22Rv1 (cell line): ENCODE data around the gene COG5.

Experiments
- H3K27ac ChIP-seq: fragments of 450-650 bp; 2 replicates; pipeline ENCODE4 v1.5.1; 2017
- ZFX ChIP-seq: fragments of 450-650 bp; IDR thresholded peaks from 2 replicates; pipeline ENCODE4 v1.6.1; 2017; ENCODE audit warnings: antibody characterized with exemption, borderline replicate concordance
- TF ChIP-seq, protein P1 (sequence below): fragments of 450-650 bp; IDR thresholded peaks from 2 replicates; pipeline ENCODE4 v1.5.1; 2017; ENCODE audit warnings: mild to moderate bottlenecking

COG5 gene

DNA sequence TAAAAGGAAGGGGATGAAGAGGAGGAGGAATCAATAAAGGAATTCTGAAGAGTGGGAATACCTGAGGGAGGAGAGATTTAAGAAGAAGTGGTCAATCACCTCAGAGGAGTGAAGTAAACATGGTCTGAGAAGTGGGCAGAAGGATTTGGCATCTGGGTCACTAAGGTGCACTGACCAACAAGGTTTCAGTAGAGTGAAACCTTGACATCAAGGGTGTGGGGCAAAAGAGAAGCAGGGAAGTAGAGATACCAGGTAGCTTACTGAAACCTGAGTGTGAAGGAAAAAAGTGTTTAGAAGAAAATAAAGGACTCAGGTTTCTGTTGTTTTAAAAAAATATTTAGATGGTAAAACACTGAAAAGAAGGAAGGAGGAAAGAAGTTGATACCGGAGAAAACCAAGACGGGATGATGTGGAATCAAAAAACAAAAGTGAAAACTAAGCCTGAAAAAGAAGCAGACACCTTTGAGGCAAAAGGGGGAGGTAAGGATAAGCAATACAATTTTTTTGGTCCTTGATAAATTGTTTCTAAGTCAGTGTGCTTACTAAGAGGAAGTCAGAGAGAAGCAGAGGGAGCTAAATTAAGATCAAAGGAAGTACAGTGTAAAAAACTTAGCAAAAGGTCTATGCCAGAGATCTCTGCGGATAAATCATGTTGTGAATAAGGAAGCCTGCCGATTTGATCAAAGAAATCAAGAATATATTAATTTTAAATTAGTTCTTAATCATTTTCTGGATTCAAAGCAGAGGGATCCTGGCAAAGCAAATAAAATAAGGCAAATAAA, 231.0 kb downstream of the COG5 start:
- TF ChIP-seq ZFX: no peak
- TF ChIP-seq, protein P1, sequence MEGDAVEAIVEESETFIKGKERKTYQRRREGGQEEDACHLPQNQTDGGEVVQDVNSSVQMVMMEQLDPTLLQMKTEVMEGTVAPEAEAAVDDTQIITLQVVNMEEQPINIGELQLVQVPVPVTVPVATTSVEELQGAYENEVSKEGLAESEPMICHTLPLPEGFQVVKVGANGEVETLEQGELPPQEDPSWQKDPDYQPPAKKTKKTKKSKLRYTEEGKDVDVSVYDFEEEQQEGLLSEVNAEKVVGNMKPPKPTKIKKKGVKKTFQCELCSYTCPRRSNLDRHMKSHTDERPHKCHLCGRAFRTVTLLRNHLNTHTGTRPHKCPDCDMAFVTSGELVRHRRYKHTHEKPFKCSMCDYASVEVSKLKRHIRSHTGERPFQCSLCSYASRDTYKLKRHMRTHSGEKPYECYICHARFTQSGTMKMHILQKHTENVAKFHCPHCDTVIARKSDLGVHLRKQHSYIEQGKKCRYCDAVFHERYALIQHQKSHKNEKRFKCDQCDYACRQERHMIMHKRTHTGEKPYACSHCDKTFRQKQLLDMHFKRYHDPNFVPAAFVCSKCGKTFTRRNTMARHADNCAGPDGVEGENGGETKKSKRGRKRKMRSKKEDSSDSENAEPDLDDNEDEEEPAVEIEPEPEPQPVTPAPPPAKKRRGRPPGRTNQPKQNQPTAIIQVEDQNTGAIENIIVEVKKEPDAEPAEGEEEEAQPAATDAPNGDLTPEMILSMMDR: no peak
- H3K27ac ChIP-seq: no peak overlapping the region

DNA sequence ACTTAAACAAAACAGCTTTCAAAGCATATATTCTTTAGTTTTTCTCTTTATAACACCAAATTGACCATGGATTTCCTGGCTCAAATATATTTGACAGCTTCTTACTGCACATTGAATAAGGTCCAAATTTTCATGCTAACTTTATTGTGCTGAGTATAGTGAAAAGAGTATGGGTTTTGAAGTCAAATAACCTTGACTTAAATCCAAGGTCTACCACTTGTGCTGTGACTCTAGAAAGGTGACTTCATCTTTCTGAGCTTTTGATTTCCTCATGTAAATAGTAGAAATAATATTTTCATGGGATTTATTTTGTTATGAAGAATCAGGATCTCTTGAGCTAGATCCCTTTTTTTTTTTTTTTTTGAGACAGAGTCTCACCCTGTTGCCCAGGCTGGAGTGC, 233.2 kb downstream of the COG5 start:
- H3K27ac ChIP-seq: no peak overlapping the region
- TF ChIP-seq, protein P1: no peak
- no peak for TF ChIP-seq ZFX

DNA sequence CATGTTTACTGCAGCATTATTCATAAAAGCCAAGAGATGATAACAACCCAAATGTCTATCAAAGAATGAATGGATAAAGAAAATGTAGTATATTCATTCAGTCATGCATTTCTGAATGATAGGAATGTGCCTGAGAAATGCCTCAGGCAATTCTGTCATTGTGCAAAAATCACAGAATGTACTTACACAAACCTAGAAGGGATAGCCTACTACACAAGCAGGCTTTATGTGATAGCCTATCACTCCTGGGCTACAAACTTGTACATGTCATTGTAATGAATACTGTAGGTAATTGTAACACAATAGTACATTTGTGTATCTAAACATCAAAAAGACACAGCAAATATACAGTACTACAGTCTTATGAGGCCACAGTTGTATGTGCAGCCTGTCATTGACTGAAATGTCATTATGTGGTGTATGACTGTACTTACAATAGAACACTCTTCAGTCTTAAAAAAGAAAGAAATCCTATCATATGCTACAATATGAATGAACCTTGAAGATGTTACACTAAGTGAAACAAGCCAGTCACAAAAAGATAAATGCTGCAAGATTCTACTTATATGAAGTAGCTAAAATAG, 235.6 kb downstream of the COG5 start:
- TF ChIP-seq ZFX: no peak
- TF ChIP-seq, protein P1: no peak
- peak overlapping the region; percentile 3; the same call in 1 of the 2 replicates for H3K27ac ChIP-seq

DNA sequence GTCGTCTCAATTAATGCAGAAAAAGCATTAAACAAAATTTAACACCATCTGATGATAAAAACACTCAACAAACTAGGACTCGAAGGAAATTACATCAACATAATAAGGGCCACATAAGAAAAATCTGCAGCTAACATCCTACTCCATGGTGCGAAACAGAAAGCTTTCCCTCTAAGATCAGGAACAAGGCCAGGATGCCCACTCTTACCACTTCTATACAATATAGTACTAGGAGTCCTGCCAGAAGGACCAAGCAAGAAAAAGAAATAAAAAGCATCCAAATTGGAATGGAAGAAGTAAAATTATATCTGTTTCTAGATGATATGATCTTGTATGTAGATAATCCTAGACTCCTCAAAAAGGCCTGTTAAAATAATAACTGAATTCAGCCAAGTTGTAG, 237.7 kb downstream of the COG5 start:
- no peak overlapping the region for H3K27ac ChIP-seq
- TF ChIP-seq ZFX: no peak

DNA sequence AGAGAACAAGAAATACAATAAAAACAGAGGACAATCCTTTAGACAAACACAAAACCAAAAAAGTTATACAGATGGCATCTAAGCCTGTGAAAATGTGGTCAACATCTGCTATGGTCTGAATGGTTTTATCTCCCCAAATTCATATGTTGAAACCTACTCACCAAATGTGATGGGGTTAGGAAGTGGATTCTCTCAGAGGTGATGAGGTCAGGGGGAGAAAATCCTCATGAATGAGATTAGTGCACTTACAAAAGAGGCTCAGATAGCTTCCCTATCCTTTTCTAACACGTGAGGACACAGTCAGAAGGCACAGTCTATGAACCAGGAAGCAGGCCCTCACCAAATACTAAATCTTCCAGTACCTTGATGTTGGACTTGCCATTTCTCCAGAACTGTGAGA, 241.7 kb downstream of the COG5 start:
- TF ChIP-seq ZFX: no peak
- TF ChIP-seq, protein P1: no peak
- H3K27ac ChIP-seq: no peak overlapping the region

DNA sequence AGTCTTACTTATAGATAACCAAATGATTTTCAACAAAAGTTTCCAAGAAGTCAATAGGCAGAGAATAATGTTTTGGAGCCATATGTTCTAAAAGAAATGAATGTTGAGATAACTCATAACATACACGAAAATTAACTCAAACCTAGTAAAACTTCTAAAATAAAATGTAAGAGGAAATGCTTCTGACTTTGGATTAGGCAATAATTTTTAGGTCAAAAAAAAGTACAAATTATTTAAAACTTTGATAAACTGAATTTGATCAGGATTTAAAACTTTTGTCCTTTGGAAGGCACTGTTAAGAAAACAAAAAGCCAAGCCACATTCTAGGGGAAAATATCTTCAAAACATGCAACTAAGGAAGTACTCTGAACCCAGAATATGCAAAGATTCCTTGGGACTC, 242.1 kb downstream of the COG5 start:
- TF ChIP-seq, protein P1: no peak
- no peak for TF ChIP-seq ZFX
- no peak overlapping the region for H3K27ac ChIP-seq

DNA sequence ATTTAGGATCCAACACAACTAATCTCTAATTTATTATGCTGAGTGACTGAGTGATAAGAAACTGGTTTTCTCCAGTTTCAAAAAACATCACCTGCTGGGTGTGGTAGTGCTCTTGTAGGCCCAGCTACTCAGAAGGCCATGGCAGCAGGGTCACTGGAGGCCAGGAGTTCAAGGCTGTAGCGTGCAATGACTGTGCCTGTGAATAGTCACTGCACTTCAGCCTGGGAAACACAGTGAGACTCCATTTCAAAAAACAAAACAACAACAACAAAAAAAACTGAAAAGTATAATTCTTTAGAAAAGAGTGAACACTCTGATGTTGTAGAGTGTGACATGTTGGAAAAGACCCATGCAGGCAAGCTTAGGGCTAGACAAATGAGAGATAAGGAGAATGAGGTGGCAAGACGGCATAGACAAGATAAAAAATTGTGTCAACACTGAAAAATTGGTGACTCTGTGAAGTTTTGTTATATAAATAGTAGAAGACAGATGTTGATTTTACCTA, 243.9 kb downstream of the COG5 start:
- no peak overlapping the region for H3K27ac ChIP-seq
- no peak for TF ChIP-seq ZFX
- TF ChIP-seq, protein P1: no peak
